SK-N-SH (cell line): ENCODE measurements around the gene SP1.
"Not testable (repeated sequence)": the region's sequence is repeated elsewhere in the genome, so short reads cannot be mapped to it uniquely, and the experiment has no call there.

Source experiments
- CHD2 ChIP-seq: fragments of 150-350 bp; IDR thresholded peaks from 2 replicates; pipeline ENCODE4 v1.6.1; 2018; ENCODE audit warnings: low read length; ENCODE audit not compliant: partially characterized antibody
- CTCF ChIP-seq: fragments of 200-600 bp; sonication (generic); IDR thresholded peaks from 2 replicates; pipeline ENCODE4 v1.6.1; 2017; ENCODE audit warnings: antibody characterized with exemption, mild to moderate bottlenecking, moderate library complexity
- EP300 ChIP-seq, 2 experiments: IDR thresholded peaks; 2 replicates each; pipeline versions ENCODE4 v1.4.0 to v1.6.1; 2012; ENCODE audit warnings: borderline replicate concordance in 1 of 2, low read depth in 1 of 2, low read length in 1 of 2
- FOXJ3 ChIP-seq: sonication (generic); formaldehyde crosslinking; IDR thresholded peaks from 2 replicates; pipeline ENCODE4 v1.5.1; 2020; ENCODE audit warnings: mild to moderate bottlenecking, missing genetic modification reagents
- FOXM1 ChIP-seq: IDR thresholded peaks from 2 replicates; pipeline ENCODE4 v1.4.0; 2012; ENCODE audit warnings: low read depth, mild to moderate bottlenecking
- IRF3 ChIP-seq: fragments of 150-350 bp; IDR thresholded peaks from 2 replicates; pipeline ENCODE4 v1.6.1; 2016; ENCODE audit warnings: mild to moderate bottlenecking, low read depth, low read length
- POLR2AphosphoS5 ChIP-seq: IDR thresholded peaks from 2 replicates; pipeline ENCODE4 v1.6.1; 2012; ENCODE audit warnings: low read depth, low read length
- SIN3A ChIP-seq: IDR thresholded peaks from 2 replicates; pipeline ENCODE4 v1.6.1; 2012; ENCODE audit warnings: low read depth, mild to moderate bottlenecking, low read length, moderate library complexity, borderline replicate concordance
- SMC3 ChIP-seq: IDR thresholded peaks from 2 replicates; pipeline ENCODE4 v1.6.1; 2012; ENCODE audit warnings: low read depth, low read length, improper control_type of control experiment
- TEAD4 ChIP-seq: IDR thresholded peaks from 2 replicates; pipeline ENCODE4 v1.4.0; 2012; ENCODE audit warnings: mild to moderate bottlenecking, borderline replicate concordance; ENCODE audit not compliant: insufficient read depth
- TF ChIP-seq, protein P1 (sequence below): fragments of 150-350 bp; IDR thresholded peaks from 2 replicates; pipeline ENCODE4 v1.6.1; 2017; ENCODE audit warnings: antibody characterized with exemption, low read length, low read depth, borderline replicate concordance

DNA sequence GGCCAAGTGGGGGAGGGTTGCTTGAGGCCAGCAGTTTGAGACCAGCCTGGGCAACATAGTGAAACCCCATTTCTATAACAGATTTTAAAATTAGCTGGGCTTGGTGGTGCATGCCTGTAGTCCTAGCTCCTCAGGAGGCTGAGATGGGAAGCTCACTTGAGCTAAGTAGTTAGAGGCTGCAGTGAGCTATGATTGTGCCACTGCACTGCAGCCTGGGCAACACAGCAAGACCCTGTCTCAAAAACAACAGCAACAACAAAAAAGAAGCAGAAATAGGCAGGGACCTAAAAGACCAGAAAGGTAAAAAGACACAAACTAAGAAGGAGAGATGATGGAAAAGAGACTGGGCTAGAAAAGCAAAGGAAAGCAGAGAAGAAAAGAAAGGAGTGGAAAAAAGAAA is 47.6 kb upstream of the SP1 start:
- TF ChIP-seq CHD2; CTCF; EP300 (IDR thresholded peaks at IDR 0.05; ENCODE audit: borderline replicate concordance in 1 of 2, low read depth in 1 of 2, low read length in 1 of 2); FOXJ3 (CRISPR knock-in tag); TEAD4; POLR2AphosphoS5; SMC3; SIN3A; IRF3; FOXM1: not testable (repeated sequence)
- TF ChIP-seq, protein P1, sequence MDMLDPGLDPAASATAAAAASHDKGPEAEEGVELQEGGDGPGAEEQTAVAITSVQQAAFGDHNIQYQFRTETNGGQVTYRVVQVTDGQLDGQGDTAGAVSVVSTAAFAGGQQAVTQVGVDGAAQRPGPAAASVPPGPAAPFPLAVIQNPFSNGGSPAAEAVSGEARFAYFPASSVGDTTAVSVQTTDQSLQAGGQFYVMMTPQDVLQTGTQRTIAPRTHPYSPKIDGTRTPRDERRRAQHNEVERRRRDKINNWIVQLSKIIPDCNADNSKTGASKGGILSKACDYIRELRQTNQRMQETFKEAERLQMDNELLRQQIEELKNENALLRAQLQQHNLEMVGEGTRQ = not testable (repeated sequence)
